ENCODE measurements around the gene DENND2A.
"Not testable (repeated sequence)": the region's sequence is repeated elsewhere in the genome, so short reads cannot be mapped to it uniquely, and the experiment has no call there.

Gene DENND2A

GRCh38 chr7:140506788-140507464 lies 133.7 kb downstream of the DENND2A start:
- ChIA-PET CTCF (no interaction called here), POLR2A (ENCODE audit: low non-redundant PET) (no interaction called here)
- DNase-seq (ENCODE audit: low spot score) = no peak
- TF ChIP-seq CTCF (conservative IDR thresholded peaks at IDR 0.05; ENCODE audit: low read depth) = no peak
- H3K27ac ChIP-seq = no peak overlapping the region

- no peak for TF ChIP-seq CTCF (conservative IDR thresholded peaks at IDR 0.05; ENCODE audit: low read depth)
- CTCF ChIA-PET = no interaction called here
- no peak overlapping the region for H3K27ac ChIP-seq
- no peak for DNase-seq (ENCODE audit: low spot score)
- POLR2A ChIA-PET (ENCODE audit: low non-redundant PET) = no interaction called here
Measured at GRCh38 chr7:140501966-140502365, 138.6 kb downstream of the DENND2A start.

- DNase-seq (ENCODE audit: low spot score); POLR2A ChIA-PET (ENCODE audit: low non-redundant PET); CTCF ChIA-PET; H3K27ac ChIP-seq: not testable (repeated sequence)
Measured at GRCh38 chr7:140497807-140498206, 142.8 kb downstream of the DENND2A start.

- H3K27ac ChIP-seq = no peak overlapping the region
- no peak for DNase-seq (ENCODE audit: low spot score)
- ChIA-PET CTCF (no interaction called here), POLR2A (ENCODE audit: low non-redundant PET) (no interaction called here)
- TF ChIP-seq CTCF (conservative IDR thresholded peaks at IDR 0.05; ENCODE audit: low read depth) = no peak
Measured at GRCh38 chr7:140497241-140497769, 143.3 kb downstream of the DENND2A start.

GRCh38 chr7:140495514-140496097 lies 145.0 kb downstream of the DENND2A start:
- DNase-seq (ENCODE audit: low spot score) = no peak
- ChIA-PET POLR2A (ENCODE audit: low non-redundant PET) (no interaction called here), CTCF (interaction anchor here (1.6 kb wide), 1 partner anchor 18 kb away, joined by 3 read pairs; no protein-coding TSS in a partner anchor)
- TF ChIP-seq CTCF (conservative IDR thresholded peaks at IDR 0.05; ENCODE audit: low read depth) = no peak
- no peak overlapping the region for H3K27ac ChIP-seq

GRCh38 chr7:140494867-140495266 lies 145.7 kb downstream of the DENND2A start:
- TF ChIP-seq CTCF (conservative IDR thresholded peaks at IDR 0.05; ENCODE audit: low read depth) = no peak
- POLR2A ChIA-PET (ENCODE audit: low non-redundant PET) = no interaction called here
- CTCF ChIA-PET = interaction anchor here (0.7 to 1.6 kb wide), 2 partner anchors 17 to 934 kb away, joined by 3 to 4 read pairs; no protein-coding TSS in a partner anchor
- no peak for DNase-seq (ENCODE audit: low spot score)
- H3K27ac ChIP-seq = no peak overlapping the region

DNA sequence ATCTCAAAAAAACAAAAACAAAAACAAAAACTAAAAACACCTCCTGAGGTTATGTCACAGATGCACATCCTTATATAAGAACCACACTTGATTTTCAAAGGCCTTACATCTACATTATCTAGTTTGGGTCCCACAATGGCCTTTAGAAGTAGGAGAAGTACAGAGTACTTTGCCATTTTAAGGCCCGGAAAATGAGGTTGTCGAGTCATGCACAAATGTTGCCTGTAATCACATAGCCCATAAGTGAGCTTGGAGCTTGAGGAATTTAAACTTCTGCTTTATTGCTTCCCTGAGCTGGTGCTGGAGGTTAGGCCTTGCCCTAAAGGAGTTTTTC lies 151.6 kb downstream of the DENND2A start:
- DNase-seq (ENCODE audit: low spot score) = no peak
- ChIA-PET POLR2A (ENCODE audit: low non-redundant PET) (no interaction called here), CTCF (no interaction called here)
- TF ChIP-seq CTCF (conservative IDR thresholded peaks at IDR 0.05; ENCODE audit: low read depth) = no peak
- H3K27ac ChIP-seq = no peak overlapping the region

Measured in RWPE1 (cell line).